Measurements from ENCODE around the gene CDC42EP3.

DNA sequence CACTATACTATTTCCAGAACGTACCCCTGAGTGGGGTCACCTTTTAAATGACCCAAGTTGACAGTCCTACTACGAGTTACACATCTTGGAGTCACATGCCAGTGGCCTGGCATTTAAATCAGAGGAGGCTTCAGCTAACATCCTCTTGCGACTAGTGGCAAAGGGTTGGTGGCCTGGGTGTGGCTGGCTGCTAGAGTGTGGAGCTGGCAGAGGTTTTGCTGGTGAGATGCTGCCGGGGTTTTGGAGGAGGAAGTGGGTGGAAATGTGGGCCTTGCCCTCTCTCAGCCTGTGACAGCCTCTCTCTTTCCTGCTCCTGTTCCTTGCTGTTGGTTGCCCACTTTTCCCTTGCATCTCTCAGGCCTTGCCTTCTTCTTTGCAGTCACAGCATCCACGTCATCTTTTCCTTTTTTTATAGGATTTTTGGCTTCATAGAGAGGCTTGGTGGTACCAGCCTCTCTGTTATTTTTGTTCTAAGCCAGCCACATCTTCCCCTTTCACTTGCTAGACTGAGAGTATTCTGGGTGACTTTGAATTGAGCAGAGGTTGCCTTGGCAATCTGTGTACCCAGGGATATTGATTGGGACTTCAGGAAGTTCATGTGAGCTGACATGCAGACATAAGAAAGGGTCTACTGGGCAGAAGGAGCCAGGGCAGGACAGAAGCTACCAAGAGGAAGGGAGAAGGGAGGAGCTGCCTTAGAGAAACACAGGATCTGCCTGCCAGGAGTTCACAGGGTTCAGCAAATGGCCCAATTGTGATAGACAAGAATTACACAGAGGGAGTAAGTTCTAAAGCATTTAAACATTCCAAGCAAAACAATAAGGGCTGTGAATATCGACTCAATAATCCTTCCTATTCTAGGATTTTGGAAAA is 55.4 kb downstream of the CDC42EP3 start:
- TF ChIP-seq, protein P1, sequence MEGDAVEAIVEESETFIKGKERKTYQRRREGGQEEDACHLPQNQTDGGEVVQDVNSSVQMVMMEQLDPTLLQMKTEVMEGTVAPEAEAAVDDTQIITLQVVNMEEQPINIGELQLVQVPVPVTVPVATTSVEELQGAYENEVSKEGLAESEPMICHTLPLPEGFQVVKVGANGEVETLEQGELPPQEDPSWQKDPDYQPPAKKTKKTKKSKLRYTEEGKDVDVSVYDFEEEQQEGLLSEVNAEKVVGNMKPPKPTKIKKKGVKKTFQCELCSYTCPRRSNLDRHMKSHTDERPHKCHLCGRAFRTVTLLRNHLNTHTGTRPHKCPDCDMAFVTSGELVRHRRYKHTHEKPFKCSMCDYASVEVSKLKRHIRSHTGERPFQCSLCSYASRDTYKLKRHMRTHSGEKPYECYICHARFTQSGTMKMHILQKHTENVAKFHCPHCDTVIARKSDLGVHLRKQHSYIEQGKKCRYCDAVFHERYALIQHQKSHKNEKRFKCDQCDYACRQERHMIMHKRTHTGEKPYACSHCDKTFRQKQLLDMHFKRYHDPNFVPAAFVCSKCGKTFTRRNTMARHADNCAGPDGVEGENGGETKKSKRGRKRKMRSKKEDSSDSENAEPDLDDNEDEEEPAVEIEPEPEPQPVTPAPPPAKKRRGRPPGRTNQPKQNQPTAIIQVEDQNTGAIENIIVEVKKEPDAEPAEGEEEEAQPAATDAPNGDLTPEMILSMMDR (IDR thresholded peaks at IDR 0.05; ENCODE audit: low read length), result no peak
- no peak for TF ChIP-seq EZH2phosphoT487 (IDR thresholded peaks at IDR 0.05; ENCODE audit: low read length)

All from MM.1S (cell line).